NCI-H2196 (cell line): Measurements from ENCODE around the gene MORF4L1.

Experiments used
- DNase-seq: peaks from one replicate; lab custom pipeline; 2025; ENCODE audit not compliant: unreplicated experiment; lab: John Stamatoyannopoulos, UW

The MORF4L1 gene

DNA sequence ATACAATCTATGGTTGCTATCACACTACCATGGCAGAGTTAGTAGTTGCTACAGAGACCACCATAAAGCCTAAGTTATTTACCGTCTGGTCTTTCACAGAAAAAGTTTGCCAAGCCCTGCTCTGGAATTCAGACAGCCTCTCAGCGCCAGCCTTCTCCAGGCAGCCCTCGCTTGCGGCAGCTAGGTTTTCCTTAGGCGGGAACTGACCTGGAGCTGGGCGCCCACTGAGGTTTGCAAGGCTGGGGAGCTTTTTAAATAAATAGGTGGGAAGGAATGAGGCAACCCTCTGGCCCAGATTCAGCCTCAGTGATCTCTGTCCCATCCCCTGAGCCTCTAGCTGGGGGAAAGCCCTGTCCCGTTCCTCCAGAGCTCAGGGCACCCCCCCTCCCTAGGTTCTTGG lies 71.0 kb downstream of the MORF4L1 start:
- no peak for DNase-seq

DNA sequence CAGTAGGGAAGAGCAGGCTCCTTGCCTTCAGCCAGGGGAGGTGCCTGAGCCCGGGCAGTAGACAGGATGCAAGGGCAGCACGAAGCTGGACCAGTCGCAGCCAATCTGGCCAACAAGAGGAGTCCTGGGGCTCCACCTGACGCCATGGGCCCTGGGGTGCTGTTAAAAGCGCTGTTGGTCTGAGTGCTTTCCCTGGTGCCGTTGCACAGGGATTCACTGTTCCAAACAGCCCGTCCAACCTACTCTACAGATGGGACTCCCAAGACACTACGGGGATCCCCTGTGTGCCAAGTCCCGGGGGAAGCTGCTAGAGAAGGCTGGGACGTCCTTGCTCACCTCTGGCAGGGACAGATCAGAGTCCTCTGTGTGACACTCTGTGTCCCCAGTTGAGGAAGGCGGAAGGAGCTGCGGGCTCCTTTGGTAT lies 71.5 kb downstream of the MORF4L1 start:
- no peak for DNase-seq

GRCh38 chr15:78944669-78945407 lies 72.1 kb downstream of the MORF4L1 start, which contains the start of gene CTSH:
TSS of gene CTSH (minus strand) at chr15:78945046. CDS start at chr15:78944981, 65 bp downstream.
- DNase-seq = peak; percentile 76

DNA sequence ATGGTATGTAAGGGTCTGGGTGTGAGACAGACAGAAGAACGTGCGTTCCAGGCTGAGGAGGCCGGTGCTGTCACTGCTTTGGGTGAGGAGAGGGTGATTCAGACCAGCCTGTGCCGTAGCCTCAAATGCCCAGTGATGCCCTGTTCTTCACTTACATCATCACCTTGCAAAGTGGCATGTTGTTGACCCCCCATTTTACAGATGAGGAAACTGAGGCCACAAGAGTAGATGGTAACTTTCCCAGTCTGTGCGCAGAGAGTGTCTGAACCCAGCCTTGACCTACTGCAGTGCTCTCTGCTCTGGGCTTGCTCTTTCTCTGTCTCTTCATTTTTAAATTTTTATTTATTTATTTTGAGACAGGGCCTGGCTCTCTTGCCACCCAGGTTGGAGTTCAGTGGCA lies 73.8 kb downstream of the MORF4L1 start:
- no peak for DNase-seq

DNA sequence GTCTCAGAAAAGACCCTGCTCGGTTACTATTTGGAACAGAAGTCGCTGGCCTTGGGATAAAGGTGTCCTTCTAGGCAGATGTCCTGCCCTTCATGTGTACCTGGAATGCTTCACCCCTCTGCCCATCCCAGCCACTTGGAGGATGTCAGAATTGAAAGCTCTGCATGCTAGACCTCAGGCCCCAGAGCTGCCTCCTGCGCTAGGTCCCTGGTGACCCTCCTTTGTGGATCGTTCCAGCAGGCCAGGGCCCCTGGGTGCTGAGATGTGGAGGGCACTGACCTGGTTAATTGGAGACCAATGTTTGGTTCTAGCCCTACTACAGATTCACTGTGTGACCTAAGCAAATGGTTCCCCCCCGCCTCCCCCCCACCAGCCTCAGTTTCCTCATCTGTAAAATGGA lies 74.8 kb downstream of the MORF4L1 start:
- no peak for DNase-seq
